Bronchial epithelial cell (primary cell): Measurements from ENCODE around the gene NOVA2. TPM values are rescaled to one million over a fixed set of nuclear protein-coding genes. Genes with fewer than 3 reads are reported as not detected.

Experiments
- DNase-seq: peaks from one replicate; pipeline ENCODE4 v3.0.0-alpha.2; 2010; ENCODE audit warnings: low read depth
- FAIRE-seq: peaks from 2 replicates; lab custom pipeline; 2011; peaks lifted over from hg19 to GRCh38; lab: Jason Lieb, UNC
- H3K27me3 ChIP-seq: 2 replicates; pipeline ENCODE4 v1.5.1; 2011; ENCODE audit warnings: low read length; ENCODE audit not compliant: control insufficient read depth, insufficient read depth
- H3K36me3 ChIP-seq: 2 replicates; pipeline ENCODE4 v1.5.1; 2011; ENCODE audit warnings: low read length; ENCODE audit not compliant: control insufficient read depth, insufficient read depth
- H3K4me3 ChIP-seq: 2 replicates; pipeline ENCODE4 v1.5.1; 2011; ENCODE audit warnings: mild to moderate bottlenecking, low read depth, low read length, control low read depth
- total RNA-seq: library from RNA; depleted of rRNA; stranded (reverse); fragments of >200 nt; gene quantifications from 2 replicates; pipeline ENCODE4 v1.2.1, GENCODE V29; 2014
- TF ChIP-seq, protein P1 (sequence below): IDR thresholded peaks from 2 replicates; pipeline ENCODE4 v1.5.1; 2011; ENCODE audit warnings: mild to moderate bottlenecking, moderate library complexity, low read length, control low read depth, inconsistent platforms; ENCODE audit not compliant: insufficient read depth, severe bottlenecking

Gene NOVA2
- total RNA-seq, 1 donor from 2014 or later: not detected

DNA sequence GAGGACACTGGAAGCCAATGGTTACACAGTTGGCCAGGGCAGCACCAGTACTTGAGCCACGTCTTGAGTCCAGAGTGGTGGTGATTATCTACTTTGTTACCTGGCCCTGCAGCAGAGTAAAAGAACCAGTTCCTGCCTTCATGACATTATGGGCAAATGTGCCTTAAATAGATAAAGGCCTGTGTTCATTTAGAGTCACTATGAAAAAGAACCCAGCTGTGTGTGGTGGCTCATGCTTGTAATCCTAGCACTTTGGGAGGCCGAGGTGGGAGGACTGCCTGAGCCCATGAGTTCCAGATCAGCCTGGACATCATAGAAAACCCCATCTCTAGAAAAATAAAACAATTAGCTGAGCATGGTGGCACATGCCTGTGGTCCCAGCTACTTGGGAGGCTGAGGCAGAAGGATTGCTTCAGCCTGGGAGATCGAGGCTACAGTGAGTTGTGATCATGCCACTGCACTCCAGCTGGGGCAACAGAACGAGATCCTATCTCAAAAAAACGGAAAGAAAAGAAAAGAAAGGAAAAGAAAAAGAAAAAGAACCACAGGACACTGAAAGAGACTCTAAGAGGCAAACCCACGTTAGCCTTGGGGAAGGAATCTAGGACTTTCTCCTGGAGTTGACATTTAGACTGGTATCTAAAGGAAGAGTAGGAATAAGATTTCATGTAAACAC lies 84.3 kb downstream of the NOVA2 start:
- TF ChIP-seq, protein P1, sequence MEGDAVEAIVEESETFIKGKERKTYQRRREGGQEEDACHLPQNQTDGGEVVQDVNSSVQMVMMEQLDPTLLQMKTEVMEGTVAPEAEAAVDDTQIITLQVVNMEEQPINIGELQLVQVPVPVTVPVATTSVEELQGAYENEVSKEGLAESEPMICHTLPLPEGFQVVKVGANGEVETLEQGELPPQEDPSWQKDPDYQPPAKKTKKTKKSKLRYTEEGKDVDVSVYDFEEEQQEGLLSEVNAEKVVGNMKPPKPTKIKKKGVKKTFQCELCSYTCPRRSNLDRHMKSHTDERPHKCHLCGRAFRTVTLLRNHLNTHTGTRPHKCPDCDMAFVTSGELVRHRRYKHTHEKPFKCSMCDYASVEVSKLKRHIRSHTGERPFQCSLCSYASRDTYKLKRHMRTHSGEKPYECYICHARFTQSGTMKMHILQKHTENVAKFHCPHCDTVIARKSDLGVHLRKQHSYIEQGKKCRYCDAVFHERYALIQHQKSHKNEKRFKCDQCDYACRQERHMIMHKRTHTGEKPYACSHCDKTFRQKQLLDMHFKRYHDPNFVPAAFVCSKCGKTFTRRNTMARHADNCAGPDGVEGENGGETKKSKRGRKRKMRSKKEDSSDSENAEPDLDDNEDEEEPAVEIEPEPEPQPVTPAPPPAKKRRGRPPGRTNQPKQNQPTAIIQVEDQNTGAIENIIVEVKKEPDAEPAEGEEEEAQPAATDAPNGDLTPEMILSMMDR: no peak
- DNase-seq (no peak), FAIRE-seq (no peak)
- Histone ChIP-seq H3K4me3 (no peak overlapping the region), H3K36me3 (peaks cover 2% of the 10 kb centered on the region), H3K27me3 (no peaks in the 10 kb centered on the region)

DNA sequence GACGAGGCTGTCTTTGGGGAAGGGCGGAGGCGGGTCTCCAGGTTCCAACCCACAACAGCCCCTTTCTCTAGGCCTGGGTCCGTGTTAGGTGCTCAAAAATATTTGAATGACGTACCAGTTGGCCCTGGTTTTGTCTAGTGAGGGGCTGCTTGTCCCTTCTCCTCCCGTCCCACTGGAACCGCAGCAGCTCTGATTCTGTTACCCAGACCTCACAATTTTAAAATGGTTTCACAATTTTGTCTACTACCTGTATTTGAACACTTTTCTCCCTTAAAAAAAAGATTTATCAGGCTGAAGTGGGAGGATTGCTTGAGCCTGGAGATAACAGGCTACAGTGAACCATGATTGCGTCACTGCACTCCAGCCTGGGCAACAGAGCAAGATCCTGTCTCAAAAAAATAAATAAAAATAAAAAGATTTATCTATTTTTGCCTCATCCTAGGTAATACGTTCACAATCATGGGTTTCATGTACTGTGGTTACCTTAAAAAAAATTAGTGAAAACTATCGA lies 86.4 kb downstream of the NOVA2 start:
- no peaks in the 10 kb centered on the region for H3K27me3 ChIP-seq
- DNase-seq (no peak), FAIRE-seq (no peak)
- TF ChIP-seq, protein P1: no peak
- peaks cover 2% of the 10 kb centered on the region for H3K36me3 ChIP-seq
- H3K4me3 ChIP-seq: peak overlapping the region; percentile 62

DNA sequence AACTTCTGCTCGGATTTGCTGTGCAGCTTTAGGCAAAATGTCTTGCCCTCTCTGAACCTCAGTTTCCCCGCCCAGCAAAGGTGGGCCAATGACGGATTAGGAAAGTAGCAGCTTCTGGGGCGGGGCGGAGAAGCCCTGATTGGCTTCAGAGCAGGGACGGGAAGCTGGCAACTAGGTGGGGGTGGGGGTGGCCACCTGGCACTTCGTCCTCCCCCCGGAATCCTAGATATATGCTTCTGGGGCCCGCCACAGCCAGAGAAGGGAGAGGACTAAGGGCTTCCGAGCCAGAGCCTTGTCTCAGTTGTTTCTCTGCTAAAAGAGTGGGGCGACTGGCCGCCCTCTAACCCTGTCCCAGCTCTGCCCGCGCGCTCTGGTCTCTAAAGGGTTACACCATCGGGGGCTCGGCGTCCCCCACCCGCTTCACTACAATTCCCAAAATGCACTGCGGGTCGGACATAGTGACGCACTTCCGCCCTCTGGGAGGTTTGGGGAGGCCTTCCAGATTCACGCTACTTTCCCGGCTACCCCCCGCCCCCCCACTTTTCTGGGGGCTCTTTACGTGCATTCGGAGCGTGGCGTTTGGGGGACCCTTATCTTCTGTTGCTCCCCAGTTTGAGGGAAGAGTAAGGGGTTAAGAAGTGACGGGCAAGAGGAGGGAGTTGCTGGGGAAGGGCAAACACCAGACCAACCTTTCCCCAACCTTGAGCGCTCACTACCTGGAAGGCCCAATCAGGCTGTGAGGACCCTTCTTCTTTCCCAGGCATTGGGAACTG lies 87.1 kb downstream of the NOVA2 start:
- no peaks in the 10 kb centered on the region for H3K27me3 ChIP-seq
- TF ChIP-seq, protein P1: no peak
- peak; percentile 84 for DNase-seq
- peaks cover 2% of the 10 kb centered on the region for H3K36me3 ChIP-seq
- no peak for FAIRE-seq
- peak overlapping the region; percentile 62 for H3K4me3 ChIP-seq

DNA sequence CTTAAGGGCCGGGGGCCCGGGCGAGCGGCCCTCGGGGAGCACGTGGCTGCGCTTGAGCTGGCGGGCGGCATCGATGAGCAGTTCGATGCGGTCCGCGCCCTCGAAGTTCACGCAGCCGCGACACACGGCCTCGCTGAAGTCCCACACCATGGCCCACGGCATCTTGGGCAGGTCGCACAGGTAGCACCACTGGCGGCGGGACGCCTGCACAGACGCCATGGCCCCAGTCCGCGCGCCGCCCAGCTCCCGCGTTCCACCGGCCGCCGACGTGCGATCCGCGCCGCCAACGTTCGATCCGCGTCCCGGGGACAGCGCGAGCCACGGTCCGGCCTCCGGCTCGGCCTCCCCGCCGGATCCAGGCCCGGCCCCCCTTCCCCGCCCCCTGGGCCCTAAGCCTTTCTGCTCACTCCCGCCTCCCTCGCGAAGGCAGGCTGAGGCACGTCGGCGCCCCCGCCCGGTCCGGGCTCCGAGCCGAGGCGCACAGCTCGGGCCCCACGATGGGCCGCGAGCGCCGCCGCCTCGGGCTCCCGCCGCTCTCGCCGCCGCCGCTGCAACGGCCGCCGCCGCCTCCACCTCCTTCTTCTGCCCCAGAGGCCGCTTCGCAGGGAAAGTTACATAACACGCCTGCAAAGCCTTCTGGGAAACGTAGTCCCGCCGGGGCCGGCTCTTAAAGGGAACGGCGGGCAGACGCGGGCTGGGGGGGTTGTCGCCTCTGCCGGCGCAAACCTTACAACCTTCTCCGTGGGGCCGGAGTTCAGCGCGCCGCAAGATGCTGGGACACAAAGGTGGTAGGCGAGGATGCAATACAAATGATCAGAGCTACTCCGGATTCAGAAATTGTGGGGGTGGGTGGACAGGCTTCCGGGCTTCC lies 87.9 kb downstream of the NOVA2 start, which contains the start of gene IRF2BP1:
IRF2BP1 (minus strand) TSS at position 586 of the 871 bp plus-strand sequence; CDS start at position 219, 367 bp downstream.
- peak within 1 kb of the TSS; percentile 62 for H3K4me3 ChIP-seq
- TF ChIP-seq, protein P1: no peak
- DNase-seq: peak; percentile 83
- no peak for FAIRE-seq
- peaks cover 2% of the 10 kb centered on the region for H3K36me3 ChIP-seq
- H3K27me3 ChIP-seq: no peaks in the 10 kb centered on the region

DNA sequence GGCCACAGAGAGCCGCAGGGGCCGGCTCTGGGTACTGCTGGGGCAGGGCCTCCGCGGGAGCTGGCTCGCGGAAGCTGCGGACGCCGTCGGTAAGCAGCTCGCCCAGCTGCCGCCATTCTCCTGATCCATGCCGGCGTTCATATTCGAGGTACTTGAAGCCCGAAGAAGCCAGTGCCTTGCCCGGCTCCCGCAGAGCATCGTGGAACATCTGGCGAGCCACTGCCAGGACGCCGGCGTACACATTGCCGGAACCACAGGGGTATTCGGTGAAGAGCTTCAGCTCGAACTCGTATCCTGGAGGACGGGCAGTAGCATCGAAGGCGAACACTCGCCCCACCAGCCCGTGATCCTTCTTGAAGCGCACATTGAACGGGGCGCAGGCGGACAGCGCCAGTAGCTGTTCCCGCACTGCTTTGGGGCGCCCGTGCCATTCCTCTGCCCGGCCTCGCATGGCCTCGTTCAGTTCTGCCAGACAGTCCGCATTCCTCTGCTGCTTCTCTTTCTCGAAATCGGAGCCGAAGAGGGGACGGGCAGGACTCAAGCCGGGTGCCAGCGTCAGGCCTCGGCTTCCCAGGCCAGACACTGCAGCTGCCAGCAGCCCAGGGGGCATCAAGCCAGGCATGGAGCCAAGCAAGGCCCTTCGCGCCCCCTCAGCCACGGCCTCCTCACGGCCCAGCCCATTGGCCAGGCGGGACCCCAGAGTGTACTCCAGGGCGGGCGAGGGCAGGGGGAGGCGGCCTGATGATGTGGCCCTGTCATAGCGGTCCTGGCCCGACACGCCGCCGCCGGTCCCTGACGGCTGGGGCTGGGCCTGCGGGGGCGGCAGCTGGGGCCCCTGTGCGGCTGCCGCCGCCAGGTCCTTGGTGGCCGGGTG lies 88.7 kb downstream of the NOVA2 start:
- FAIRE-seq (no peak), DNase-seq (no peak)
- H3K27me3 ChIP-seq: no peaks in the 10 kb centered on the region
- TF ChIP-seq, protein P1: no peak
- H3K4me3 ChIP-seq: peak overlapping the region; percentile 62
- H3K36me3 ChIP-seq: peaks cover 2% of the 10 kb centered on the region
